SK-N-SH treated with all-trans-retinoic acid at 6 μM for 48 hours (cell line): ENCODE results near the gene OAS2.

Source experiments
- RARB ChIP-seq: fragments of 250-450 bp; sonication (Bioruptor Pico); IDR thresholded peaks from 2 replicates; pipeline ENCODE4 v1.8.0; 2021; ENCODE audit warnings: mild to moderate bottlenecking, moderate library complexity
- ZFP30 ChIP-seq: fragments of 450-650 bp; formaldehyde crosslinking; IDR thresholded peaks from 2 replicates; pipeline ENCODE4 v1.5.0; 2022; ENCODE audit warnings: mild to moderate bottlenecking, moderate library complexity
- TF ChIP-seq, protein P1 (sequence below): fragments of 250-450 bp; sonication (Bioruptor Pico); IDR thresholded peaks from 2 replicates; pipeline ENCODE4 v1.5.1; 2020; ENCODE audit warnings: low read depth, mild to moderate bottlenecking, moderate library complexity

DNA sequence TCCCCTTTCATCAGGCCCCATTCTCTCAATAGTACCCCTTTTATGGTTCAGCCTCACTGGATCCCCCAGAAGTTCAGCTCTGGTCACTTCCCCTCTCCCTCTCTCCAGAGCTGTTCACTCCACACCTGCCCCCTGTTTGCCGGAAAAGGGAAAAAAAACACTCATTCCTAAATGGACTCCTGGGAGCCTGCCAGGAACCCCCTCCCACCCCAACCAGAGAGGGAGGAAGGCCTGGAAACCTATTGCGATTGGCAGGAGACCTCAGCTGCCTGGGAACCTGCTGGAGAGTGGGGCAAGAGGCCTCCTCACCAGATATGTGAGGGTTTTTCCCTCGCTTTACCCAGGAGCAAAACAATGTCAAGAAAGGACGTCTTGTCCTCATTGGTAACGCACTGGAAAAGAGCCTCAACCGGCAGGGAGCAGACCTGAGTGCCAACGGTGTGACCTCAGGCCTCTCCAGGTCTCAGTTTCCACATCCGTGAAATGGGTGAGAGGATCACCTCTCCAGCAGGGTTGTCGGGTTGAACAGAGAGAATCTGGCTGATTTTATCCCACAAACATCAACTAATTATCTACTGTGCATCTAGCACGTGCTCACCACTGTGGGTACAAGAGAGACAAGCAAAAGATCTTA, 82.9 kb downstream of the OAS2 start:
- TF ChIP-seq ZFP30 (CRISPR knock-in tag) (no peak), RARB (no peak)
- TF ChIP-seq, protein P1, sequence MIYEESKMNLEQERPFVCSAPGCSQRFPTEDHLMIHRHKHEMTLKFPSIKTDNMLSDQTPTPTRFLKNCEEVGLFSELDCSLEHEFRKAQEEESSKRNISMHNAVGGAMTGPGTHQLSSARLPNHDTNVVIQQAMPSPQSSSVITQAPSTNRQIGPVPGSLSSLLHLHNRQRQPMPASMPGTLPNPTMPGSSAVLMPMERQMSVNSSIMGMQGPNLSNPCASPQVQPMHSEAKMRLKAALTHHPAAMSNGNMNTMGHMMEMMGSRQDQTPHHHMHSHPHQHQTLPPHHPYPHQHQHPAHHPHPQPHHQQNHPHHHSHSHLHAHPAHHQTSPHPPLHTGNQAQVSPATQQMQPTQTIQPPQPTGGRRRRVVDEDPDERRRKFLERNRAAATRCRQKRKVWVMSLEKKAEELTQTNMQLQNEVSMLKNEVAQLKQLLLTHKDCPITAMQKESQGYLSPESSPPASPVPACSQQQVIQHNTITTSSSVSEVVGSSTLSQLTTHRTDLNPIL = no peak
